ENCODE results near the gene HTR3D. TPM values are rescaled to one million over a fixed set of nuclear protein-coding genes. Genes with fewer than 3 reads are reported as not detected.
"Not testable (repeated sequence)": the region's sequence is repeated elsewhere in the genome, so short reads cannot be mapped to it uniquely, and the experiment has no call there.

Gene HTR3D
- total RNA-seq, 1 donor from 2014 or later, result not detected

DNA sequence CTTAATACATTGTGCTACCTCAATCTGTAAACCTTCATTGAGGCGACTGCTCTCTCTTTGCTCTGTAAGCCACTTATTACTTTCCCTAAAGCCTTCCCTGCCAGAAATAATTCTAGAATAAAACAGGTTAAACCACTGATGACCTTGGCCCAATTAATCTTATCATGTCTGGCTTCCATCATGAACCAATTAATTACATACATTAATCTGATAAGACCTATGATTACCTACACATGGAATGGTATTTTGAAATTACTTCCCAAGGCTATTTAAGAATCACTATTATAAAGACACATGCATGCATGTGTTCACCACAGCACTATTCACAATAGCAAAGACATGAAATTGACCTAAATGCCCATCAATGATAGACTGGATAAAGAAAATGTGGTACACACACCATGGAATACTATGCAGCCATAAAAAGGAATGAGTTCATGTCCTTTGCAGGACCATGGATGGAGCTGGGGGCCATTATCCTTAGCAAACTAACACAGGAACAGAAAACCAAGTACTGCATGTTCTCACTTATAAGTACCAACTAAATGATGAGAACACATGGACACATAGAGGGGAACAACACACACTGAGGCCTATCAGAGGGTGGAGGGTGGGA is 3.2 kb upstream of the HTR3D start:
- H3K4me3 Mint-ChIP-seq; DNase-seq; H3K9me3 Mint-ChIP-seq; H3K27ac Mint-ChIP-seq; H3K4me1 Mint-ChIP-seq; H3K27me3 Mint-ChIP-seq; H3K36me3 Mint-ChIP-seq (ENCODE audit: low read depth); intact Hi-C loops (cut with micrococcal nuclease): not testable (repeated sequence)

GRCh38 chr3:184029443-184029842 is 2.1 kb upstream of the HTR3D start:
- intact Hi-C loops (cut with micrococcal nuclease), result no loop called here
- no peaks in the 10 kb centered on the region for H3K4me1 Mint-ChIP-seq
- H3K9me3 Mint-ChIP-seq, result no peaks in the 10 kb centered on the region
- H3K4me3 Mint-ChIP-seq, result no peak overlapping the region
- H3K27ac Mint-ChIP-seq, result no peak overlapping the region
- DNase-seq, result no peak
- H3K27me3 Mint-ChIP-seq, result peaks cover 3% of the 10 kb centered on the region
- no peaks in the 10 kb centered on the region for H3K36me3 Mint-ChIP-seq (ENCODE audit: low read depth)

DNA sequence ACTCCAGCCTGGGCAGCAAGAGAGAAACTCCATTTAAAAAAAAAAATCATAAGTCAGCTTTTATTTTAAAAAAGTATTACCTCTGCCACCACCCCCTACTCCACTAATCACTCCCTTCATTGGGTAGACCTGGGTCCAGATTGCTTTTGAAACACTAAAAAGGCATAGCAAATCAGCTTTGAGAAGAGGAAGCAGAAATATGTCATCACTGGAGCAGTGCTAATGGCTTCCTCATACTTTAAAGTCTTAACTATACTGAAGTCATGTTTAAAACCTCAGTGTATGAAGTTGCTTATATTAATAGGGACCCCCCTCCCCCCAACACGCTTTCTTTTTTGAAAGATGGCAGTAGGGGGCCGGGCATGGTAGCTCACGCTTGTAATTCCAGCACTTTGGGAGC is 1.0 kb upstream of the HTR3D start:
- no peaks in the 10 kb centered on the region for H3K36me3 Mint-ChIP-seq (ENCODE audit: low read depth)
- H3K4me1 Mint-ChIP-seq, result no peaks in the 10 kb centered on the region
- no peak overlapping the region for H3K27ac Mint-ChIP-seq
- H3K9me3 Mint-ChIP-seq, result no peaks in the 10 kb centered on the region
- DNase-seq, result no peak
- peaks cover 3% of the 10 kb centered on the region for H3K27me3 Mint-ChIP-seq
- intact Hi-C loops (cut with micrococcal nuclease), result no loop called here
- H3K4me3 Mint-ChIP-seq, result no peak overlapping the region

- DNase-seq, result no peak
- H3K27ac Mint-ChIP-seq, result no peak overlapping the region
- H3K9me3 Mint-ChIP-seq, result no peaks in the 10 kb centered on the region
- H3K4me3 Mint-ChIP-seq, result no peak overlapping the region
- H3K36me3 Mint-ChIP-seq (ENCODE audit: low read depth), result no peaks in the 10 kb centered on the region
- intact Hi-C loops (cut with micrococcal nuclease), result no loop called here
- H3K4me1 Mint-ChIP-seq, result no peaks in the 10 kb centered on the region
- H3K27me3 Mint-ChIP-seq, result peaks cover 3% of the 10 kb centered on the region
Measured at GRCh38 chr3:184037816-184038215, 6.3 kb downstream of the HTR3D start.

- H3K9me3 Mint-ChIP-seq; H3K36me3 Mint-ChIP-seq (ENCODE audit: low read depth); DNase-seq; H3K4me3 Mint-ChIP-seq; H3K27me3 Mint-ChIP-seq; H3K27ac Mint-ChIP-seq; H3K4me1 Mint-ChIP-seq; intact Hi-C loops (cut with micrococcal nuclease): not testable (repeated sequence)
Measured at GRCh38 chr3:184038307-184038706, 6.8 kb downstream of the HTR3D start.

DNA sequence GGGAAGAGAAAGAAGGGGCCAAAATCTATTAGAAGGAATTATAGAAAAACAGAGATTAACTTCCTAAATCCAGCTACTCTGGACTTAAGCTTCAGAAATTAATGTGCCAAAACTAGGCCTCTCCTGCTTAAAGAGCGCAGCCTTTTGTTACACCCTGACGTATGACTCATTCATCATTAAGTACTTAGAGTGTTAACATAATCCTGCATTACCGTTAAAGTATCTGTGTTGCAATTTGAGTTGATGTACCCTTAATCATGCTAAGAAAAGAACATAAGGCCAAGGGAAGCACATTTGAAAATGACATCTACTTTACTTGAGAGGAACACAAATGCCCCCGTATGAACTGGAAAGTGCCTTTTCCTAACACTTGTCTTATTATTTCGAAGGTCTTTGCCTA is 7.9 kb downstream of the HTR3D start:
- intact Hi-C loops (cut with micrococcal nuclease), result no loop called here

GRCh38 chr3:184040010-184040409 is 8.5 kb downstream of the HTR3D start:
- peaks cover 2% of the 10 kb centered on the region for H3K27me3 Mint-ChIP-seq
- no peaks in the 10 kb centered on the region for H3K9me3 Mint-ChIP-seq
- H3K27ac Mint-ChIP-seq, result no peak overlapping the region
- no peak for DNase-seq
- H3K36me3 Mint-ChIP-seq (ENCODE audit: low read depth), result no peaks in the 10 kb centered on the region
- no peak overlapping the region for H3K4me3 Mint-ChIP-seq
- intact Hi-C loops (cut with micrococcal nuclease), result no loop called here
- H3K4me1 Mint-ChIP-seq, result no peaks in the 10 kb centered on the region

More for the DNA sequence above, 7.9 kb downstream of the HTR3D start:
- DNase-seq, result no peak
- H3K27ac Mint-ChIP-seq, result no peak overlapping the region
- H3K27me3 Mint-ChIP-seq, result no peaks in the 10 kb centered on the region
- no peaks in the 10 kb centered on the region for H3K36me3 Mint-ChIP-seq (ENCODE audit: low read depth)
- no peak overlapping the region for H3K4me3 Mint-ChIP-seq
- no peaks in the 10 kb centered on the region for H3K9me3 Mint-ChIP-seq
- no peaks in the 10 kb centered on the region for H3K4me1 Mint-ChIP-seq

DNA sequence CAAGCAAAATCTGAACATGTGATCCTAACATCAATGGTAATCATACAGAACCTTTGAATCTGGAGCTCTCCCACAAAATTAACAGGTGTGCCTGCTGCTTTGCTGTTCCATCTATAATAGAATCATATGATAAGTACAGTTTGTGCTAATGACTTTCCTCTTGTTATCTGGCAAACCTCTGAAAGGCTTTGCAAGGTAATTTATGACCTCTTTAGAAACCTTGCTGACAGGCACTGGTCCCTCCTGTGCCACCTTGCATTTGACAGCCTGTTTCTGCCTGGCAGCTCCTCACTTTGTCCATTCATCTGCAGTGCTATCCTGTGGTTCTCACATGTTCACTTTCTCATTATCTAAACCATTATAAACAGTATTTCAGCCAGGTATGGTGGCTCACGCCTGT is 11.1 kb downstream of the HTR3D start:
- Mint-ChIP-seq H3K4me1 (no peaks in the 10 kb centered on the region), H3K4me3 (no peak overlapping the region), H3K27me3 (peaks cover 2% of the 10 kb centered on the region), H3K27ac (no peak overlapping the region), H3K9me3 (no peaks in the 10 kb centered on the region), H3K36me3 (ENCODE audit: low read depth) (no peaks in the 10 kb centered on the region)
- intact Hi-C loops (cut with micrococcal nuclease), result no loop called here
- DNase-seq, result no peak

DNA sequence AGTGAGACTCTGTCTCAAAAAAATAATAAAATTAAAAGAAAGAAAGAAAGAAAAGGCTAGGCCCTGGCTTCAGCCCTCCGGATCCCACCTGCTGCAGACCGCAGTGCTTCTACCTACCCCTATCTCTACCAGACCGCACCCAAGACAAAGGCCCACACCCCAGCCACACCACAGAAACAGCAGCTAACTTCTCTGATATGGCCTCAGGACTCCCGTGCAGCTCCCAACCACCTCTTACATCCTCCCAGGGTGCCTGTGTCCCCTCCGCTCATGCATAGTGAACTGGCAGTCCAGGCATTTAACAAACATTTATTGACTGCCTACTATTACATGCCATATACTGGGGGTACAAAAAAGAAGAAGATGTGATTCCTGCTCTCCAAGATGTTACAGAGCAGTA is 14.5 kb downstream of the HTR3D start:
- intact Hi-C loops (cut with micrococcal nuclease), result no loop called here
- Mint-ChIP-seq H3K4me3 (no peak overlapping the region), H3K9me3 (no peaks in the 10 kb centered on the region), H3K36me3 (ENCODE audit: low read depth) (no peaks in the 10 kb centered on the region), H3K27ac (no peak overlapping the region), H3K4me1 (no peaks in the 10 kb centered on the region), H3K27me3 (peaks cover 5% of the 10 kb centered on the region)
- no peak for DNase-seq

- Mint-ChIP-seq H3K27me3 (peaks cover 10% of the 10 kb centered on the region), H3K36me3 (ENCODE audit: low read depth) (no peaks in the 10 kb centered on the region), H3K4me1 (no peaks in the 10 kb centered on the region), H3K9me3 (no peaks in the 10 kb centered on the region), H3K27ac (no peak overlapping the region), H3K4me3 (no peak overlapping the region)
- intact Hi-C loops (cut with micrococcal nuclease), result no loop called here
- DNase-seq, result no peak
Measured at GRCh38 chr3:184050217-184050847, 18.8 kb downstream of the HTR3D start.

DNA sequence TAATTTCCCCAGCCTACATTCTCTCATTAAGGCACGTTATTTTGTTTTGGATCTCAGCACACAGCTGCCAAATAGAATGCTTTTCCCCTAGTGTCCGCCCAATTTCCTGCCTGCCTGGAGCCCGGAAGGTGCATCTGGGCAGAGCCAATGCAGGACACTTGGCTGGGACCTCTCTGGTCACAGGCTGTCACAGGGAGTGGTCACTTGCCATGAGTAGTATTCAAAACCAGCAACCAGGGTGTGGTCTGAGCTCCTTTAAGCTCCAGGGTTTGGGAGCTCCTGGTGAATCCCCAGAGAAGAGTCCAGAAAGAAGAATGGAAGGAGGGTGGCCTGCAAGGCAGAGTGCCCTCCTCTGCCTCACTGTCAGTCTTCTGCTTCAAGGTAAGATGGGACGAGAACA is 21.2 kb downstream of the HTR3D start, which contains the start of gene HTR3C:
HTR3C (plus strand) TSS at position 281 of the 400 bp plus-strand sequence; CDS start at position 315, 34 bp downstream.
- Mint-ChIP-seq H3K27ac (no peak within 1 kb of the TSS), H3K9me3 (no peaks in the 10 kb centered on the region), H3K4me1 (no peaks in the 10 kb centered on the region), H3K36me3 (ENCODE audit: low read depth) (no peaks in the 10 kb centered on the region), H3K4me3 (no peak within 1 kb of the TSS), H3K27me3 (peaks cover 12% of the 10 kb centered on the region)
- intact Hi-C loops (cut with micrococcal nuclease), result no loop called here
- no peak for DNase-seq

- DNase-seq, result no peak
- Mint-ChIP-seq H3K4me1 (no peaks in the 10 kb centered on the region), H3K36me3 (ENCODE audit: low read depth) (no peaks in the 10 kb centered on the region), H3K4me3 (no peak overlapping the region), H3K27ac (no peak overlapping the region), H3K9me3 (no peaks in the 10 kb centered on the region), H3K27me3 (peaks cover 7% of the 10 kb centered on the region)
- intact Hi-C loops (cut with micrococcal nuclease), result no loop called here
Measured at GRCh38 chr3:184058029-184058428, 26.5 kb downstream of the HTR3D start.

DNA sequence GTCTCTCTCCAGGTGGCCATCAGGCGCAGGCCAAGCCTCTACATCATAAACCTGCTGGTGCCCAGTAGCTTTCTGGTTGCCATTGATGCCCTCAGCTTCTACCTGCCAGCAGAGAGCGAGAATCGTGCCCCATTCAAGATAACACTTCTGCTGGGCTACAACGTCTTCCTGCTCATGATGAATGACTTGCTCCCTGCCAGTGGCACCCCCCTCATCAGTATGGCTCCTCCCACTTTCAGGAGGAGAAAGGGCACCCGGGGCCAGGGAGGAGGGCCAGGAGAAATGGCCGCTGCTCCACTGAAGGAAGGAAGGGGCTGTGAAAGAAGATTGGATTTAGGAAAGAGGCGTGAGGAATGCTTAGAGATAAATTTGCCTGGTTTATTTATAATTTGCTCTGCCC is 27.9 kb downstream of the HTR3D start:
- Mint-ChIP-seq H3K27ac (no peak overlapping the region), H3K27me3 (peaks cover 8% of the 10 kb centered on the region), H3K36me3 (ENCODE audit: low read depth) (no peaks in the 10 kb centered on the region), H3K4me1 (no peaks in the 10 kb centered on the region), H3K4me3 (no peak overlapping the region), H3K9me3 (no peaks in the 10 kb centered on the region)
- intact Hi-C loops (cut with micrococcal nuclease), result no loop called here
- no peak for DNase-seq

DNA sequence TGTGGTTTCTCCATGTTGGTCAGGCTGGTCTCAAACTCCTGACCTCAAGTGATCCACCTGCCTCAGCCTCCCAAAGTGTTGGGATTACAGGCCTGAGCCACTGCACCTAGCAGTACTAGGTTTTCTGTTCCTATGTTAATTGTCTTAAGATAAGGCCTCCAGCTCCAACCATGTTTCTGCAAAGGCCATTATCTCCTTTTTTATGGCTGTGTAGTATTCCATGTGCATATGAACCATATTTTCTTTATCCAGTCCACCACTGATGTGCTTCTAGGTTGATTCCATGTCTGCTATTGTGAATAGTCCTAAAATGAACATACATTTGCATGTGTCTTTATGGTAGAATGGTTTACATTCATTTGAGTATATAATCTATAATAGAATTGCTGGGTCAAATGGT is 31.1 kb downstream of the HTR3D start:
- Mint-ChIP-seq H3K9me3 (no peaks in the 10 kb centered on the region), H3K36me3 (ENCODE audit: low read depth) (no peaks in the 10 kb centered on the region), H3K4me1 (no peaks in the 10 kb centered on the region), H3K27ac (no peak overlapping the region), H3K27me3 (peaks cover 10% of the 10 kb centered on the region), H3K4me3 (no peak overlapping the region)
- intact Hi-C loops (cut with micrococcal nuclease), result no loop called here
- DNase-seq, result no peak

DNA sequence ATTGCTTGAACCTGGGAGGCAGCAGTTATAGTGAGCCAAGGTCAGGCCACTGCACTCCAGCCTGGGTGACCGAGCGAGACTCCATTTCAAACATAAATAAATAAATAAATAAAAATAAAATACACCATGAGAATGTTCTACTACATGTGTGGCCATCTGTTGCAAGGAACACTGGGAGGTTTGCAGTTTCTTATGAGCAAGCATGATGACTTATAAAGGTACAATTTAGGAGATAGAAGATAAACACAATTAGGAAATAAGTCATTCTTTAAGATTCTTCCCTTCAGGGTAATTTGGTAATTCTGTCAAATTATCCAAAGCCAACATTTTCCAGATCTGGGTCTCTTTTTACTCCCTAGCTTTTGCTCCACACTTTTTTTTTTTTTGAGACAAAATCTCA is 34.7 kb downstream of the HTR3D start:
- Mint-ChIP-seq H3K36me3 (ENCODE audit: low read depth) (no peaks in the 10 kb centered on the region), H3K27me3 (peaks cover 12% of the 10 kb centered on the region), H3K27ac (no peak overlapping the region), H3K4me1 (no peaks in the 10 kb centered on the region), H3K4me3 (no peak overlapping the region), H3K9me3 (no peaks in the 10 kb centered on the region)
- no peak for DNase-seq
- intact Hi-C loops (cut with micrococcal nuclease), result no loop called here

All from activated CD4-positive, alpha-beta T cell treated with anti-CD3 and anti-CD28 coated beads, Interleukin-2, amount 10 ng/mL, durations not matched to agents 24 days and 14 days (primary cell).